H9 (cell line): ENCODE measurements around the gene YEATS2. TPM values are rescaled to one million over a fixed set of nuclear protein-coding genes. Genes with fewer than 3 reads are reported as not detected.

ENCODE experiments used
- DNase-seq: peaks from one replicate; pipeline ENCODE4 v3.0.0-alpha.2; 2017
- H2AFZ ChIP-seq: one replicate; pipeline ENCODE4 v1.6.1; 2013; ENCODE audit warnings: mild to moderate bottlenecking, low read length, control low read depth, moderate library complexity
- H2AK5ac ChIP-seq: 2 replicates; pipeline ENCODE4 v1.6.1; 2013; ENCODE audit warnings: low read length, control low read depth, mixed read lengths; ENCODE audit not compliant: insufficient read length
- H2BK120ac ChIP-seq: one replicate; pipeline ENCODE4 v1.6.1; 2013; ENCODE audit warnings: low read depth, mild to moderate bottlenecking, low read length, control low read depth, inconsistent platforms; ENCODE audit not compliant: poor library complexity, severe bottlenecking
- H2BK12ac ChIP-seq: 2 replicates; pipeline ENCODE4 v1.6.1; 2013; ENCODE audit warnings: low read length, control low read depth, mixed read lengths, low read depth; ENCODE audit not compliant: insufficient read length
- H2BK15ac ChIP-seq: 2 replicates; pipeline ENCODE4 v1.6.1; 2013; ENCODE audit warnings: low read depth, low read length, control low read depth
- H2BK20ac ChIP-seq: one replicate; pipeline ENCODE4 v1.6.1; 2013; ENCODE audit warnings: low read depth, mild to moderate bottlenecking, low read length, control low read depth, inconsistent platforms; ENCODE audit not compliant: poor library complexity, severe bottlenecking
- H2BK5ac ChIP-seq: 2 replicates; pipeline ENCODE4 v1.6.1; 2013; ENCODE audit warnings: low read length, control low read depth, mixed read lengths; ENCODE audit not compliant: insufficient read length
- H3K14ac ChIP-seq: 2 replicates; pipeline ENCODE4 v1.6.1; 2013; ENCODE audit warnings: low read length, control low read depth; ENCODE audit not compliant: insufficient read depth
- H3K18ac ChIP-seq: 2 replicates; pipeline ENCODE4 v1.6.1; 2013; ENCODE audit warnings: low read depth, mild to moderate bottlenecking, mixed read lengths, low read length, control low read depth; ENCODE audit not compliant: insufficient read length
- H3K23ac ChIP-seq: 2 replicates; pipeline ENCODE4 v1.6.1; 2013; ENCODE audit warnings: low read length, control low read depth, mixed read lengths, low read depth; ENCODE audit not compliant: insufficient read length
- H3K23me2 ChIP-seq: 2 replicates; pipeline ENCODE4 v1.6.1; 2013; ENCODE audit warnings: low read depth, mild to moderate bottlenecking, mixed read lengths, low read length, control low read depth; ENCODE audit not compliant: insufficient read length, poor library complexity, severe bottlenecking
- H3K27ac ChIP-seq: 2 replicates; pipeline ENCODE4 v1.5.1; 2013; ENCODE audit warnings: low read length, control low read depth, mixed read lengths, low read depth; ENCODE audit not compliant: insufficient read length
- H3K27me3 ChIP-seq: 2 replicates; pipeline ENCODE4 v1.6.1; 2013; ENCODE audit warnings: low read length, control low read depth, inconsistent platforms; ENCODE audit not compliant: insufficient read depth
- H3K4ac ChIP-seq: 2 replicates; pipeline ENCODE4 v1.6.1; 2013; ENCODE audit warnings: low read depth, mild to moderate bottlenecking, control low read depth, inconsistent platforms, low read length, moderate library complexity
- H3K4me1 ChIP-seq: 2 replicates; pipeline ENCODE4 v1.6.1; 2013; ENCODE audit warnings: low read length, control low read depth, inconsistent platforms; ENCODE audit not compliant: insufficient read depth
- H3K4me2 ChIP-seq: 2 replicates; pipeline ENCODE4 v1.6.1; 2013; ENCODE audit warnings: low read length, control low read depth, mixed read lengths; ENCODE audit not compliant: insufficient read length, insufficient read depth
- H3K56ac ChIP-seq: 2 replicates; pipeline ENCODE4 v1.6.1; 2013; ENCODE audit warnings: low read depth, mild to moderate bottlenecking, mixed read lengths, low read length, control low read depth; ENCODE audit not compliant: insufficient read length
- H3K79me1 ChIP-seq: 2 replicates; pipeline ENCODE4 v1.6.1; 2013; ENCODE audit warnings: low read depth, mild to moderate bottlenecking, moderate library complexity, low read length, control low read depth, inconsistent platforms; ENCODE audit not compliant: insufficient read depth, poor library complexity, severe bottlenecking
- H3K79me2 ChIP-seq: 2 replicates; pipeline ENCODE4 v1.6.1; 2013; ENCODE audit warnings: low read length, control low read depth, inconsistent platforms; ENCODE audit not compliant: insufficient read depth
- H3K9ac ChIP-seq: 2 replicates; pipeline ENCODE4 v1.6.1; 2013; ENCODE audit warnings: low read length, control low read depth, mixed read lengths; ENCODE audit not compliant: insufficient read length; ENCODE audit errors: extremely low read depth
- H3K9me3 ChIP-seq: one replicate; pipeline ENCODE4 v1.6.1; 2013; ENCODE audit warnings: low read depth, low read length, inconsistent platforms; ENCODE audit not compliant: control insufficient read depth
- H3T11ph ChIP-seq: one replicate; pipeline ENCODE4 v1.6.1; 2013; ENCODE audit warnings: mild to moderate bottlenecking, low read length, control low read depth, inconsistent platforms
- H4K20me1 ChIP-seq: one replicate; pipeline ENCODE4 v1.6.1; 2013; ENCODE audit not compliant: control insufficient read depth, insufficient read length, insufficient read depth
- H4K5ac ChIP-seq: 2 replicates; pipeline ENCODE4 v1.6.1; 2013; ENCODE audit warnings: low read depth, mild to moderate bottlenecking, mixed read lengths, low read length, control low read depth; ENCODE audit not compliant: insufficient read length
- H4K8ac ChIP-seq: replicated peaks from 2 replicates; pipeline ENCODE4 v1.6.1; 2013; ENCODE audit warnings: low read length, control low read depth, mixed read lengths, low read depth; ENCODE audit not compliant: insufficient read length
- H4K91ac ChIP-seq: 2 replicates; pipeline ENCODE4 v1.6.1; 2013; ENCODE audit warnings: low read depth, mild to moderate bottlenecking, moderate library complexity, mixed read lengths, low read length, control low read depth; ENCODE audit not compliant: insufficient read length
- H3K27ac Mint-ChIP-seq, 3 experiments: 2 replicates in 2 of 3; 3 replicates in 1 of 3; pipeline ENCODE4 v1.8.0; 2020 to 2021; ENCODE audit warnings: mixed read lengths in 3 of 3, mild to moderate bottlenecking in 1 of 3, moderate library complexity in 1 of 3
- H3K27me3 Mint-ChIP-seq: 2 replicates; pipeline ENCODE4 v1.8.0; 2021; ENCODE audit warnings: low read depth, mild to moderate bottlenecking, moderate library complexity, mixed read lengths
- H3K36me3 Mint-ChIP-seq, 3 experiments: 2 replicates in 2 of 3; 3 replicates in 1 of 3; pipeline ENCODE4 v1.8.0; 2020 to 2021; ENCODE audit warnings: low read depth in 3 of 3, mixed read lengths in 3 of 3; ENCODE audit not compliant: insufficient read depth in 1 of 3
- H3K4me1 Mint-ChIP-seq, 2 experiments: 2 replicates each; pipeline ENCODE4 v1.8.0; 2020; ENCODE audit warnings: mixed read lengths in 2 of 2
- H3K4me3 Mint-ChIP-seq, 2 experiments: 2 replicates in 1 of 2; 3 replicates in 1 of 2; pipeline ENCODE4 v1.8.0; 2020 to 2021; ENCODE audit warnings: mild to moderate bottlenecking in 2 of 2, mixed read lengths in 2 of 2, moderate library complexity in 1 of 2
- H3K9me3 Mint-ChIP-seq, 2 experiments: 2 replicates in 1 of 2; 3 replicates in 1 of 2; pipeline ENCODE4 v1.8.0; 2020; ENCODE audit warnings: mild to moderate bottlenecking in 2 of 2, mixed read lengths in 2 of 2, moderate library complexity in 1 of 2
- CTCF ChIP-seq: fragments of 200-600 bp; sonication (generic); conservative IDR thresholded peaks from 3 replicates; pipeline ENCODE4 v1.8.0; 2021; ENCODE audit warnings: antibody characterized with exemption, mild to moderate bottlenecking
- WGBS: extraction: QIAGEN DNeasy Blood & Tissue Kit; methylation state at CpG from one replicate; pipeline ENCODE4 v1.1.7; 2013; ENCODE audit warnings: missing lambda C conversion rate, low lambda C conversion rate, mixed read lengths; ENCODE audit not compliant: insufficient read length; ENCODE audit errors: extremely low coverage; 5-methylcytosine and 5-hydroxymethylcytosine counted together
- total RNA-seq: library from RNA; stranded (reverse); gene quantifications from 2 replicates; pipeline ENCODE4 v1.2.1, GENCODE V29; 2021

Gene YEATS2
- total RNA-seq, 1 experiment from 2014 or later: 40.3 TPM

DNA sequence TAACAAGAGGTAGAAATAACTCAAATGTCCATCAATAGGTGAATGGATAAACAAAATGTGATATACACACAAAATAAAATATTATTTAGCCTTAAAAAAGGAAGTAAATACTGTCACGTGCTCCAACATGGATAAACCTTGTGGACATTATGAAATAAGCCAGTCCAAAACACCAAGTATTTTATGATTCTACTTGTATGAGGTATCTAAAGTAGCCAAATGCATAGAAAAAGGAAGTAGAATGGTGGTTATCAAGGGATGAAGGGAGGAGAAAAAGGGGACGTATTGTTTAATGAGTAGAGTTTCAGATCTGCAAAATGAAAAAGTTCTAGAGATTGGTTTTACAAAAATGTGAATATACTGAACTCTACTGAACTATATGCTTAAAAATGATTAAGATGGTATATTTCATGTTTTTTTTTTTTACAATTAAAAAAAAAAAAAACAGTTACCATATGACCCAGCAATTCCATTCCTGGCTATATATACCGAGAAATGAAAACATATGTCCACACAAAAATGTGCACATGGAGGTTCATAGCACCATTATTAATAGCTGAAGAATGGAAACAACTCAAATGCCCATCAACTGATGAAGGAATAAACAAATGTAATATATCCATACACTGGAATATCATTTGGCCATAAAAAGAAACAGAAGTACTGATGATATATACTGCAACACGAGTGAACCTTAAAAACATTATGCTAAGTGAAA is 156.9 kb downstream of the YEATS2 start:
- H3K14ac ChIP-seq: no peak overlapping the region
- H3K18ac ChIP-seq: no peak overlapping the region
- H3K4me2 ChIP-seq: no peak overlapping the region
- H3T11ph ChIP-seq: no peak overlapping the region
- H2AFZ ChIP-seq: no peak overlapping the region
- H3K4me1 ChIP-seq: no peaks in the 10 kb centered on the region
- Mint-ChIP-seq H3K9me3 (peaks cover 0 to 6% of the 10 kb centered on the region in 2 experiments; a peak in 2 of 5 replicates), H3K4me3 (no peak overlapping the region), H3K36me3 (peaks cover 32 to 73% (median 67%) of the 10 kb centered on the region in 3 experiments), H3K27me3 (no peaks in the 10 kb centered on the region), H3K27ac (no peak overlapping the region), H3K4me1 (no peaks in the 10 kb centered on the region)
- H3K9ac ChIP-seq: no peak overlapping the region
- no peaks in the 10 kb centered on the region for H3K79me1 ChIP-seq
- TF ChIP-seq CTCF: no peak
- no peaks in the 10 kb centered on the region for H3K9me3 ChIP-seq
- no peak overlapping the region for H2BK15ac ChIP-seq
- H3K27ac ChIP-seq: no peak overlapping the region
- H4K20me1 ChIP-seq: no peaks in the 10 kb centered on the region
- no peak overlapping the region for H2AK5ac ChIP-seq
- no peak overlapping the region for H2BK20ac ChIP-seq
- H4K8ac ChIP-seq: no peak overlapping the region
- H3K56ac ChIP-seq: no peak overlapping the region
- H2BK5ac ChIP-seq: no peak overlapping the region
- no peak overlapping the region for H4K91ac ChIP-seq
- no peaks in the 10 kb centered on the region for H3K27me3 ChIP-seq
- no peak overlapping the region for H2BK120ac ChIP-seq
- 100% methylated on average over 1 of the region's 4 CpGs for WGBS
- H3K4ac ChIP-seq: no peak overlapping the region
- no peak overlapping the region for H2BK12ac ChIP-seq
- no peaks in the 10 kb centered on the region for H3K23me2 ChIP-seq
- no peak for DNase-seq
- H3K23ac ChIP-seq: no peak overlapping the region
- H4K5ac ChIP-seq: no peak overlapping the region
- no peaks in the 10 kb centered on the region for H3K79me2 ChIP-seq
